DMS 273 treated with DMSO at 0.1 percent for 48 hours (cell line): ENCODE results near the gene RNF138.
A peak's percentile ranks its signal among the peaks of the same experiment; 100 is the strongest.
"Not testable (repeated sequence)": the region's sequence is repeated elsewhere in the genome, so short reads cannot be mapped to it uniquely, and the experiment has no call there.

Experiments
- DNase-seq: peaks from one replicate; lab custom pipeline; 2025; lab: John Stamatoyannopoulos, UW

The RNF138 gene

DNA sequence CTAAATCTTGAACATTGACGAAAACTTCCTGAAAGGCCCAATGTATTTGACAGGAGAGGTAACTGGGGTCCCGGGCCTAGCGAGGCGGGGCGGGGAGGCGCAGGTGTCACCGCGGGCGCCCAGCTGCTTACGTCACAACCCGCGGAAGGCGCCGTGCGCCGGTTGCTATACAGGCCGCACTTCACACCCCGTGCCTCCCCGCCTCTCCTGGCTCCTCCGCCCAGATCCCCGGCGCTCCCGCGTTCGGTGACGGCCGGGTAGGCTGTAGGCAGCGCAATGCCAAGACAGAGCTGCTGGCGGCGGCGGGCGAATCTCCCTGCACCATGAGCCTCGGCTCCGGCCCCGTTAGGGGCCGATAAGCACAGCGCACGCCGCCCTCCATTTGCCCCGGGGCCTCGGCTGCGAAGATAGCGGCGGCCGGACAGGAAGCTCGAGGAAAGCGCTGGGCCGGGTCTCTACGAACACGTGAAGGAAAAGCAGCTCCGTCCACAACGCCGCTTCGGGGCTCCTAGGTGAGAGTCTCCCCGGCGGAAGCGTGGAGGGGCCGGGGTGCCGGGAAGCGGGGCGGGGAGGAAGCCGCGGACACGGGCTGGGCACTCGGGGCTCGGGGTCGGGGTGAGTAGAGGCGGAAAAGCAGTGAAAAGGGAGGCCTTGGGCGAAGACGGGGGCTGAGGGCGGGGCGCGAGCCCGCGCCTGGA lies at the start of gene RNF138:
RNF138 (plus strand) TSS at position 151 of the 698 bp plus-strand sequence. CDS start 903 bp downstream, outside the sequence.
- peak; percentile 75 for DNase-seq

DNA sequence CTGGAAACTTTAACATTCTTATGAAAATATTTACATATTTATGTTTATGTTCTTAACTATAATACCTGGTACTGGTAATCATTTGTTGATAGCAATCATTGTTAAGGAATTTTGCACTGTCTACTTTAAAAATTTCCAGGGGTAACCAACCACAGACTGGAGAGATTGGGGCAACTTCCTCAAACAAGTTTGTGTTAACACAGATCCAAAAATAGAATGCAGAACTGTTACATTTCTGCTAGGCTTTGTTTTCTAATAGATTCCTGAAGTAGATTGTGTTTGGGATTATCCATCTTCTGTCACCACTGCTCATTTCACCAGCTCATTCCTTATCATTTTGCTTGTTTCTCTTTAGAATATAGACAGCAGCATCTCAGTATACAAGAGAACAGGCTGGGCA lies 49.3 kb upstream of the RNF138 start:
- no peak for DNase-seq

- no peak for DNase-seq
Measured at GRCh38 chr18:32048507-32049091, 43.1 kb upstream of the RNF138 start.

DNA sequence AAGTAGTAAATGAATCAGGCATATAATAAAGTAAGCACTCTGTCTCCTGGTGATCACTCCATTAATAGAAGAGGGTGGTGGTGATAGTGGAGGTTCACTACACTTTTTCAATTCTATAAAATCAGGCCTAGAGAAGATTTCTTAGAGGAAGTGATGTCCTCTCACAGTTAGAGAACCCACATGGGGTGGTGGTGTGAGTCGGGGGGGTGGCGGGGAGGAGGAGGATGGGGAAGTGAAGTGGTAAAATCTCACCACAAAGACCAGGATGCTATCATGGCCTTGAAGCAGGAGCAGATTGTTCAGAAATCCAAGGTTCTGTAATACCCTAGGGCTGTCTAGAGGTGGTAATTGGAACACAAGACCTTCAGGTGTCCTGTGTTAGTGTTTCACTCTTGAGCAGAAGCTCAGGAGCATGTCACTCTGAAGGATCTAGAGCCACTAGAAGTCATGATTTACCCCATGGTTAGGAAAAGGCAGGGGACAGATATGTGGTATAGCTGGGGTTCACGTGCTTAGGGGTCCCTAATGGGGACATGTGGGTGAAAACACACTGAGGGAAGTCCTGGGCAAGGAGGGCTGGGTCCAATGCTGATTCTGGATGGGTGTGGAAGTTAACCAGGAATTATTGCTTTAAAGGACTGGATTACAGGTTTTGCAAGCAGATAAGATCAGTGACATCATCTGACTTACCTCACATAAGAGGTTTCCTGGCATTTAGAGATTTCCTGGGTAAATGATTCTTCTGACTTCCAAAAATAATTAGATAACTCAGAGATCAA lies 42.1 kb upstream of the RNF138 start:
- no peak for DNase-seq

DNA sequence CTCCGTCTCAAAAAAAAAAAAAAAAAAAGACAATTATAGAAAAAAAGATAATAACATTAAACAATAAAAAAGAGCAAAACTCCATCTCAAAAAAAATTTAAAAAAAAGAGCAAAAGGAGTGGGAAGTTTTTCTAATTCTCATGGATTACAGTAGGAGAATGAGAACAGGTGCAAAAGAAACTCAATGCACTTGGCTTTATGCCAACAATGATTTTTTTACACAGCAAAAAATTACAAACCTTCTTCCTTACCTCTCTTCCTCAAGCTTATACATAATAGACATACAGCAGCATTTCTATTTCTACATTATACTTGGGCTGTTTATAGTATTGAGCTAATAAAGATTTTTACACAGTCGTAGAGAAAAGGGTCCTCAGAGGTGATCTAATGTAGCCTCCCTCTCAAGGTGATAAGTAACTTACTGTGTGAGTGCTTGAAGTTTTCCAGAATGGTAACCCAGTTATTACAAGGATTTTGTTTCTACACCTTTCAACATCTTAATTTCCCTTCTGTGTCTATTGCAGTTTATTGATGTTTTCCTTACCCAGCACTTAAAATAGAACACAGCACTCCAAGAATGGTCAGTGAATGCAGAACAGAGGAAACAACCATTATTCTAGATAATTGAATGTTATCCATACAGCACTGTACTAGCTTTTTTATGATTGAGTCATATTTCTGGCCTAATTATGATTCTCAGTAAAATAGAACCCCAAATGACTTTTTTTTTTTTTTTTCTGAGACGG lies 34.9 kb upstream of the RNF138 start:
- DNase-seq, result no peak

DNA sequence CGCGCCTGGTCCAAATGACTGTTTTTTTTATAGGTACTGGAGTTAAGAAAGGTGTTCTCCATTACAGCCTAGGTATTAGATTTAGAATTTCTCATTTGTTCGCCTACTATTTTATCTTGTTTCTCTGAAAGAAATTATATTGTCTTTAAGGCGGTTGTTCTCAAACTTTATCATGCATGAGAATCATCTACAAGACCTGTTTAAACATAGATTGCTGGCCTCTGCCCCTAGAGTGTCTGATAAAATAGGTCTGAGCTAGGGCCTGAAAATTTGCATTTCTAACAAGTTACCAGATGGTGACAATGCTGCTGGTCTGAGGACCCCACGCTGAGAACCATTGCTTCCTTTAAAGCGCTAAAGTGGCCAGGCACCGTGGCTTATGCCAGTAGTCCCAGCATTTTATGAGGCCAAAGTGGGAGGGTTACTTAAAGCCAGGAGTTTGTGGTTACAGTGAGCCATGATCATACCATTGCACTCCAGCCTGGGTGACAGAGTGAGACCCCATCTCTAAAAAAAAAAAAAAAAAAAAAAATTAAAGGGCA lies 34.0 kb upstream of the RNF138 start:
- DNase-seq, result peak; percentile 33

DNA sequence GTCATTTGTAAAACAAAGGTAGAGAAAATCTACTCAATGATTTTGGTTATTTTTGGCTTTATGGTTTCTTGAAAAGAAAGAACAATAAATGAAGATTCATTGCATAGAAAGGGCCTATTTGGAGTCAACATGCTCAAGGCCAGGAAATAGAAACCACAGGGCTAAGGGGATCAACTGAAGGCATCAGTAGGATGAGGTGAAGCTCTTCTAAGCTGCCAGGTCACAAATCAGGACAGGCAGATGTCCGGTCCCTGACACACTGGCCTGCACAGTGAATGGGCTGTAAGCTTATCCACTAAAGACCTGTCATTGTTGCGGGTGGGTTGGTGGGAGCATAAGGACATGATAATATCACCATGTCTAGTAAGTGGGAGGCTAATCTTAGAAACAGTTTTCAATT lies 31.6 kb upstream of the RNF138 start:
- DNase-seq, result no peak

- no peak for DNase-seq
Measured at GRCh38 chr18:32067375-32068167, 24.1 kb upstream of the RNF138 start.

- DNase-seq, result no peak
Measured at GRCh38 chr18:32072321-32072720, 19.4 kb upstream of the RNF138 start.

DNA sequence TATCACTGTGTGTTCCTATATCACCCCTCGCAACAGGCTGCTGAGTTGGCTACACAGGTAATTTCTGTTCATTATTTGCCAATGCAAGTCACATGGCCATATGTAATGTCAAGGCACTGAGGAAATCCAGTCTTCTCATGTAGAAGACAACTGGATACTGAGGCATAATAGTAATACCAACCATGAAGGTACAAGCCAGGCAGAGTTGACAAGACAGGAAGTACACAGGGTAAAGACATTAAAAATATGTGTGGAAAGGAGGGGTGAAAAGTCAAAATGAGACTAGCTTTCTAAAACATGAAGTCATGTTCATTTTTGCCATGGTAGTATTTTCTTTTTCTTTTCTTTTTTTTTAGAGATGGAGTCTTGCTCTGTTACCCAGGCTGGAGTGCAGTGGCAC lies 17.5 kb upstream of the RNF138 start:
- no peak for DNase-seq

DNA sequence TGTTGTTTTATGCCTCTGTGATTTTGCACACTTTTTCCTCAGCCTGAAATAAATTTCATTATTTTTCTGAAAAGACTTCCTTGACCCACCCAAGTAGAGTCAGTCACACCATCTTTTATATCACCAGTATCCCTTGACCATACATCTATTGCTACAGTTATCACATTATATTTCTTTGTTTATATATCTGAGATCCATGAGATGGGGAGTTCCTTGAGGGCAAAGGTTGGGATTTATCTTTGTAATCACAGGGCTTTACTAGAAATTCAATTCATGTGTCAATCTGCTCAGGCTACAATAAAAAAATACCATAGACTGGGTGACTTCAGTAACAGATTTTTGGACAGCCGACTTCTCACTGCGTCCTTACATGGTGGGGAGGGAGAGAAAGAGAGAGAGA lies 12.8 kb upstream of the RNF138 start:
- DNase-seq, result no peak

DNA sequence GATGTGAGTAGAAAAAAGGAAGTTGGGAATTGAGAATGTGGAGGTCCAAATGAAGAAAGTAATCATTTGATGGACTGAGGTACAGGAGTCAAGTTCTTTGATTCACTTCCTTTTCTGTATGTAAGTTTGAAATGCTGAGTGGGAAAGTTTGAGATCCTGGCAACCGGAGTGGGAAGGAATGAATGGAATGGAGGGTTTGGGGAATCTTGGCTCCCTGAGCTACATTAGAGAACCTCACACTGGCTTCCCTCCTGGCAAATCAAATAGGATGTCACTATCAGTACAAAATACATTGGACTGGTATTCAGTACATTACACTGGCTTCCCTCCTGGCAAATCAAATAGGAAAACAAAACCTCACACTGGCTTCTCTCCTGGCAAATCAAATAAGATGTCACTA lies 9.8 kb upstream of the RNF138 start:
- no peak for DNase-seq

- DNase-seq, result no peak
Measured at GRCh38 chr18:32083781-32084180, 7.9 kb upstream of the RNF138 start.

DNA sequence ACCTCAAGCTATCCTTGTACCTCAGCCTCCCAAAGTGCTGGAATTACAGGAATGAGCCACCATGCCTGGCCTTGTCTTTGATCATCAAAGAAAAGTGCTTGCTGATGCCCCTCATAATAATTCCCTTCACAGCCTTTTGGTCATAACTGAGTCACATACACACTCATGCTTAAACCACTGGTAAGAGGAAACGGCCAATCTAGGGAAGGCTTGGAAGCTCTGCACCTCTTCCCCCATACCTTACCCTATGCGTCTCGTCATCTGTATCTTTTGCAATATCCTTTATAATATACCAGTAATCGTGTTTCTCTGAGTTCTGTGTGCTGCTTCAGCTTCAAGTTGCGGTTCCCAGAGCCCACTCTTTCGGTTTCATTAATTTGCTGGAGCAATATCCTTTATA lies 4.8 kb upstream of the RNF138 start:
- no peak for DNase-seq

DNA sequence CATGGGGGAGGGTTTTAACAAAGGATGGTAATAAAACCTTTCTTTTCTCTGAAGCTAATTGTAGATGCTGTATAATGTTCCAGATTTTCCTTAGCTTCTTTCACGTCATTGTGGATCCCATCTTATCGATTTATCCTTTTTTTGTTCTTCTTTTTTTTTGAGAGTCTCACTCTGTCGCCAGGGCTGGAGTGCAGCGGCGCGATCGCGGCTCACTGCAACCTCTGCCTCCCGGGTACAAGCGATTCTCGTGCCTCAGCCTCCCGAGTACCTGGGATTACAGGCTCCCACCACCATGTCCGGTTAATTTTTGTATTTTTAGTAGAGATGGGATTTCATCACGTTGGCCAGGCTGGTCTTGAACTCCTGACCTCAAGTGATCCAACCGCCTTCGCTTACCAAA lies 843 bp upstream of the RNF138 start:
- not testable (repeated sequence) for DNase-seq

GRCh38 chr18:32091325-32091723 lies 350 bp upstream of the RNF138 start:
- DNase-seq, result no peak

DNA sequence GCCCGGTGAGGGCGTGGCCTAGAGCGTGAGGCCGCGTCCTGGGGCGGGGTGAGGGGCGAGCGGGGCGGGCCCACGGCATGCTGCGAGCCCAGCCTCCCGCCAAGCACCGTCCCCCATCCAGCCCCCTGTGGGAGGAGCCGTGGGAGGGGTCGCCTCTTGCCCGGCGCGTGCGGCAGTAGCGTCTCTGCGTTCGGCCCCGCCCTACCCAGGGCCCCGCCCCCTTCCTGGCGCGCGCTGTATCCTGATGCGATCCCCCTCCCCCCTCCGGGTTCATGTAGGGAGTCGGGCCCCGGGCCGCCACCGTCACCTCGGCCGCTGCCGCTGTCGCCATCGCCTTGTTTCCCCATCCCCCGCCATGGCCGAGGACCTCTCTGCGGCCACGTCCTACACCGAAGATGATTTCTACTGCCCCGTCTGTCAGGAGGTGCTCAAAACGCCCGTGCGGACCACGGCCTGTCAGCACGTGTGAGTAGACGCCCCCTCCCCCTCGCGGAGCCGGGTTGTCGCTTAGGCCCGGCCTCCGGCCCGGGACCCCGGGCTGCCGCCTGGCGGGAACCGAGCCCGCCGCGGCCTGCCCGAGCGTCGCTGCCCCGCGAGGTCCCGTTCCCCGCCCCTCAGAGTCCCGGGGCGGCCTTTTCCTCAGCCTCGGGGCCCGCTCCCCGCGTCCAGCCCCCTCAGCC lies 888 bp downstream of the RNF138 start:
- peak; percentile 79 for DNase-seq

- peak; percentile 22 for DNase-seq
Measured at GRCh38 chr18:32093102-32093511, 1.4 kb downstream of the RNF138 start.

DNA sequence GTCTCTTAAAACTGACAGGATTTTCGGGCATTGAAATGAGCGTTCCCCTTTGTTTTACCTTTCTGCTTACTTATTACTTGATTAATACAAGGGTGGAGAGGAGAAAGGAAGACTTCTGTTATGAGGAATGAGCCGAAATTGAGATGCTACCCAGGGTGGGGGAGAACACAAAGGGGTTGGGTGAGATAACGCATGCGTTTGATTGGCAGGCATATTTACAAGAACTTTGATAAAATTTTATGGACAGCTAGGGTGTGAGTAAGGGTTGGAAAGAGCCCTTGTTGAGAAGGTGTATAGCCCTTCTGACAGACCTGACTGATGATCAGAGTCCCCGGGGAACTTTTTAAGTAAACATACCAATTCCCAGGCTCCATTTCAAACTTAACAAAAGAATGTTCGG lies 1.8 kb downstream of the RNF138 start:
- no peak for DNase-seq

DNA sequence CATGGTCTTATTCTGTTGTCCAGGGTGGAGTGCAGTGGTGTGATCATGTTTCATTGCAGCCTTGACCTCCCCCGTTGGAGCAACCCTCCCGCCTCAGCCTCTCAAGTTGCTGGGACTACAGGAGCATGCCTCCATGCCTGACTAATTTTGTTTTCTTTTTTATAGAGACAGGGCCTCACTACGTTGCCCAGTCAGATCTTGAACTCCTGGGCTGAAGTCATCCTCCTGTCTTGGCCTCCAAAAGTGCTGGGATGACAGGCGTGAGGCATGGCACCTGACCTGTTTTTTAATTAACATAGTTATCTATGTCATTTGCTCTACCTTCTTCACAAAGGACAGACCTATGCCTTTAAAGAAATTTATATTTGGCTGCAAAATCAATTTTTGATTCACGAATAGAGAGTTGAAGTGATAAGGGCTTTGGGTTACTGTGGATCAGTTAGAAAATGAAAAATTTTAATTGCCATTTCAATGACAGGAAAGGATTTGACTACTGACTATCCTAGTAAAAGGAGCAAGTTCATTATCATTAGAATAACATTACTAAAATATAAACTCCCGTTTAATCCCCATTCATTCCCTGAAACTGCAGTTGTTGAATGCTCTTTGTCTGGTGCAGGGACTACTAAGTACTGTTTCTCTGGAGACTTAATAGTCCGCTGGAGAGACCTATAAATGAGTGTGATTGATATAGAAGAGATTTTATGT lies 3.7 kb downstream of the RNF138 start:
- no peak for DNase-seq
